Upper lobe of left lung (tissue), 4 donors: ENCODE results near the gene FOXJ1.

ENCODE experiments used
- CTCF ChIP-seq, 6 experiments: fragments of 450-650 bp in 4 of 6; fragments of 200-600 bp in 2 of 6; sonication (generic) in 2 of 6; IDR thresholded peaks; one replicate each; pipeline ENCODE4 v1.5.1; 2016 to 2019; ENCODE audit warnings: antibody characterized with exemption in 6 of 6
- EP300 ChIP-seq, 4 donors: sonication (generic); formaldehyde crosslinking; IDR thresholded peaks; one replicate each; pipeline ENCODE4 v1.5.1; 2017; ENCODE audit warnings: antibody characterized with exemption in 4 of 4, control low read depth in 2 of 4
- POLR2A ChIP-seq, 4 donors: fragments of 450-650 bp; IDR thresholded peaks; one replicate each; pipeline ENCODE4 v1.5.1; 2016 to 2017; ENCODE audit warnings: antibody characterized with exemption in 4 of 4, mild to moderate bottlenecking in 2 of 4

GRCh38 chr17:76142585-76143041 is 1.6 kb upstream of the FOXJ1 start:
- TF ChIP-seq POLR2A (IDR thresholded peaks at IDR 0.05) (no peak), CTCF (IDR thresholded peaks at IDR 0.05) (no peak), EP300 (IDR thresholded peaks at IDR 0.05) (no peak)
